SU-DHL-6 (cell line): ENCODE results near the gene CD34.

Experiments
- EZH2phosphoT487 ChIP-seq: fragments of 200-600 bp; sonication (generic), shearing (Covaris generic); conservative IDR thresholded peaks from 2 replicates; pipeline ENCODE4 v1.6.1; 2018; ENCODE audit warnings: mild to moderate bottlenecking, antibody characterized with exemption, low read length, moderate library complexity, mixed read lengths
- TF ChIP-seq, protein P1 (sequence below): fragments of 200-600 bp; sonication (generic); IDR thresholded peaks from one replicate; pipeline ENCODE4 v1.5.1; 2017; ENCODE audit warnings: antibody characterized with exemption, mild to moderate bottlenecking, low read length, moderate library complexity; ENCODE audit not compliant: insufficient read depth, poor library complexity, severe bottlenecking

DNA sequence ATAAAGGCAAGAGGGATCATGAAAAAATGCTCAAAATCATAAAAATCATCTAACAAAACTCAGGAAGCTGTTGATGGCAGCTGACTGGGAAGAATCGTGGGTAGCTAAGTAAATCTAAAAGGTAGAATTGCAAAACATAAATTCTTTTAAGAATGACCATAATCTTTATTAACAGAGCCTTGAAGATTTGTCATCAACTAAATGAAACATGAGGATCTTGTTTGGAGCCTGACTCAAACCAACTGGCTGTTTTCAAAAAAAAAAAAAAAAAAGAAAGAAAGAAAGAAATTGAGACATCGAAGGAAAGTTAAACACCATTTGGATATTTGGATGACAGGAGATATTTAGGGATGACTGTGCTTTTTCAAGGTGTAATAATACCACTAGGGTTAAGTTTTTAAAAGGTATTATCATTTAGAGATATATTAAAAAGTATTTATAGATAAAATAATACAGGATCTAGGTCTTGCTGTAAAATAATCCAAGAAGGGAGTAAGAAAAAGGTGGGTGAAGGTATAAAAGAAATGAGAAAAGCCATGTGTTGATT is 48.6 kb downstream of the CD34 start:
- TF ChIP-seq, protein P1, sequence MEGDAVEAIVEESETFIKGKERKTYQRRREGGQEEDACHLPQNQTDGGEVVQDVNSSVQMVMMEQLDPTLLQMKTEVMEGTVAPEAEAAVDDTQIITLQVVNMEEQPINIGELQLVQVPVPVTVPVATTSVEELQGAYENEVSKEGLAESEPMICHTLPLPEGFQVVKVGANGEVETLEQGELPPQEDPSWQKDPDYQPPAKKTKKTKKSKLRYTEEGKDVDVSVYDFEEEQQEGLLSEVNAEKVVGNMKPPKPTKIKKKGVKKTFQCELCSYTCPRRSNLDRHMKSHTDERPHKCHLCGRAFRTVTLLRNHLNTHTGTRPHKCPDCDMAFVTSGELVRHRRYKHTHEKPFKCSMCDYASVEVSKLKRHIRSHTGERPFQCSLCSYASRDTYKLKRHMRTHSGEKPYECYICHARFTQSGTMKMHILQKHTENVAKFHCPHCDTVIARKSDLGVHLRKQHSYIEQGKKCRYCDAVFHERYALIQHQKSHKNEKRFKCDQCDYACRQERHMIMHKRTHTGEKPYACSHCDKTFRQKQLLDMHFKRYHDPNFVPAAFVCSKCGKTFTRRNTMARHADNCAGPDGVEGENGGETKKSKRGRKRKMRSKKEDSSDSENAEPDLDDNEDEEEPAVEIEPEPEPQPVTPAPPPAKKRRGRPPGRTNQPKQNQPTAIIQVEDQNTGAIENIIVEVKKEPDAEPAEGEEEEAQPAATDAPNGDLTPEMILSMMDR, result no peak
- no peak for TF ChIP-seq EZH2phosphoT487
